K562 (cell line): ENCODE data around the gene ETV3L. TPM values are rescaled to one million over a fixed set of nuclear protein-coding genes. Genes with fewer than 3 reads are reported as not detected.

ENCODE experiments used
- ARNT ChIP-seq, 2 experiments: fragments of 450-650 bp; IDR thresholded peaks; 2 replicates each; pipeline ENCODE4 v1.6.1; 2016; ENCODE audit warnings: mild to moderate bottlenecking in 1 of 2
- BRCA1 ChIP-seq, 2 experiments: fragments of 450-650 bp in 1 of 2; sonication (generic) in 1 of 2; formaldehyde crosslinking in 1 of 2; IDR thresholded peaks; 2 replicates each; pipeline versions ENCODE4 v1.5.0 to v1.6.1; 2017 to 2020; ENCODE audit warnings: mild to moderate bottlenecking in 1 of 2, missing genetic modification reagents in 1 of 2
- CBFA2T3 ChIP-seq: fragments of 450-650 bp; IDR thresholded peaks from 2 replicates; pipeline ENCODE4 v1.6.1; 2017
- CHAMP1 ChIP-seq: fragments of 450-650 bp; IDR thresholded peaks from 2 replicates; pipeline ENCODE4 v1.6.1; 2016; ENCODE audit warnings: mild to moderate bottlenecking
- DLX4 ChIP-seq: fragments of 250-450 bp; sonication (Bioruptor Pico); IDR thresholded peaks from 2 replicates; pipeline ENCODE4 v1.6.1; 2021; ENCODE audit warnings: mild to moderate bottlenecking
- ELK1 ChIP-seq: sonication (generic); formaldehyde crosslinking; IDR thresholded peaks from 2 replicates; pipeline ENCODE4 v1.8.1; 2022; ENCODE audit warnings: missing genetic modification reagents
- MAFK ChIP-seq: IDR thresholded peaks from 2 replicates; pipeline ENCODE4 v1.6.1; 2011; ENCODE audit warnings: low read length, improper control_type of control experiment
- MED1 ChIP-seq: sonication (generic); formaldehyde crosslinking; IDR thresholded peaks from 2 replicates; pipeline ENCODE4 v1.8.1; 2023; ENCODE audit warnings: missing genetic modification reagents, borderline replicate concordance
- POLR2AphosphoS5 ChIP-seq: IDR thresholded peaks from 2 replicates; pipeline ENCODE4 v1.6.1; 2011; ENCODE audit warnings: mild to moderate bottlenecking, low read depth, low read length, moderate library complexity; ENCODE audit not compliant: control insufficient read depth, insufficient read depth
- RBBP5 ChIP-seq: fragments of 200-600 bp; sonication (generic); IDR thresholded peaks from 2 replicates; pipeline ENCODE4 v1.6.1; 2012; ENCODE audit warnings: borderline replicate concordance, mild to moderate bottlenecking, low read length, control low read depth, inconsistent platforms; ENCODE audit not compliant: insufficient read depth, poor library complexity, severe bottlenecking
- RBM14 ChIP-seq: fragments of 200-400 bp; formaldehyde crosslinking; IDR thresholded peaks from 2 replicates; pipeline ENCODE4 v1.6.1; 2018; ENCODE audit warnings: low read depth, mild to moderate bottlenecking, low read length, moderate library complexity, borderline replicate concordance; ENCODE audit not compliant: insufficient read depth
- RBM15 ChIP-seq: fragments of 200-400 bp; formaldehyde crosslinking; IDR thresholded peaks from 2 replicates; pipeline ENCODE4 v1.6.1; 2018; ENCODE audit warnings: mild to moderate bottlenecking, low read length, moderate library complexity; ENCODE audit not compliant: insufficient read depth
- RBM25 ChIP-seq: fragments of 200-400 bp; formaldehyde crosslinking; IDR thresholded peaks from 2 replicates; pipeline ENCODE4 v1.6.1; 2018; ENCODE audit warnings: low read length, low read depth, moderate library complexity; ENCODE audit not compliant: severe bottlenecking
- RBM39 ChIP-seq: fragments of 200-400 bp; formaldehyde crosslinking; optimal IDR thresholded peaks from 2 replicates; pipeline ENCODE3; 2018; ENCODE audit warnings: low read depth, low read length
- SMAD1 ChIP-seq: fragments of 150-350 bp; IDR thresholded peaks from 2 replicates; pipeline ENCODE4 v1.6.1; 2014; ENCODE audit warnings: low read length, low read depth; ENCODE audit not compliant: partially characterized antibody
- SMARCC2 ChIP-seq: fragments of 450-650 bp; IDR thresholded peaks from 2 replicates; pipeline ENCODE4 v1.6.1; 2017; ENCODE audit warnings: antibody characterized with exemption, moderate library complexity, mild to moderate bottlenecking, low read depth
- SNRNP70 ChIP-seq: fragments of 200-400 bp; formaldehyde crosslinking; optimal IDR thresholded peaks from 2 replicates; pipeline ENCODE3; 2017; ENCODE audit warnings: low read depth, low read length
- SOX6 ChIP-seq: fragments of 450-650 bp; IDR thresholded peaks from 2 replicates; pipeline ENCODE4 v1.6.1; 2014; ENCODE audit warnings: mild to moderate bottlenecking
- USF2 ChIP-seq: sonication (generic); formaldehyde crosslinking; IDR thresholded peaks from 2 replicates; pipeline ENCODE4 v1.5.0; 2020; ENCODE audit warnings: missing genetic modification reagents
- ZC3H4 ChIP-seq: sonication (generic); formaldehyde crosslinking; IDR thresholded peaks from 2 replicates; pipeline ENCODE4 v1.9.0; 2021; ENCODE audit warnings: missing genetic modification reagents, borderline replicate concordance
- ZNF140 ChIP-seq: fragments of 250-450 bp; sonication (Bioruptor Pico); IDR thresholded peaks from 2 replicates; pipeline ENCODE4 v1.8.0; 2021; ENCODE audit warnings: moderate library complexity, mild to moderate bottlenecking, inconsistent platforms
- ZNF232 ChIP-seq: sonication (generic); formaldehyde crosslinking; IDR thresholded peaks from 2 replicates; pipeline ENCODE4 v1.8.0; 2022; ENCODE audit warnings: mild to moderate bottlenecking, missing genetic modification reagents
- ZNF57 ChIP-seq: fragments of 450-650 bp; formaldehyde crosslinking; IDR thresholded peaks from 2 replicates; pipeline ENCODE4 v1.4.0; 2020; ENCODE audit warnings: mild to moderate bottlenecking, moderate library complexity
- ZSCAN29 ChIP-seq: fragments of 450-650 bp; IDR thresholded peaks from 2 replicates; pipeline ENCODE4 v1.6.1; 2017
- polyA plus RNA-seq, 8 experiments: library from polyadenylated mRNA; depleted of rRNA in 4 of 8; stranded (reverse) in 5 of 8; unstranded in 3 of 8; fragments of >200 nt; fragmentation: Nextera tagmentation in 2 of 8; fragmentation: Illumina TruSeq in 1 of 8; extraction: Ambion mirVana in 2 of 8; extraction: Trizol in 1 of 8; gene quantifications; 2 replicates each; pipeline versions ENCODE4 v1.2.1 to v1.2.3, GENCODE V29; 2011 to 2014; ENCODE audit warnings: inconsistent platforms in 1 of 8, missing spikeins in 1 of 8
- total RNA-seq, 7 experiments: library from RNA; depleted of rRNA in 6 of 7; stranded (reverse); fragments of >200 nt in 6 of 7; fragmentation: Illumina TruSeq in 2 of 7; extraction: Trizol in 2 of 7; gene quantifications; 2 replicates each; pipeline versions ENCODE4 v1.2.1 to v1.2.3, GENCODE V29; 2011 to 2021; ENCODE audit warnings: low replicate concordance in 1 of 7

ETV3L gene
- total and polyA plus RNA-seq, 9 of the 15 experiments (the other 6 are each of a cell fraction or from before 2014, with no cell fraction given), result not detected

GRCh38 chr1:157138220-157139051 lies 38.8 kb upstream of the ETV3L start, which contains the start of gene ETV3 (continued):
- TF ChIP-seq RBM14 (no peak), CBFA2T3 (0 out of 2 replicates have a peak, but pooled peaks have one; percentile 3), ZNF140 (CRISPR knock-in tag) (no peak), RBBP5 (peak; percentile 87), ZSCAN29 (no peak), RBM25 (no peak), POLR2AphosphoS5 (0 out of 2 replicates have a peak, but pooled peaks have one; percentile 45), ZNF232 (CRISPR knock-in tag) (0 out of 2 replicates have a peak, but pooled peaks have one; percentile 68), SNRNP70 (no peak), RBM15 (no peak), SOX6 (peak; percentile 49; the same call in 1 of the 2 replicates), ZNF57 (no peak), DLX4 (CRISPR knock-in tag) (no peak), MED1 (CRISPR knock-in tag) (no peak), SMARCC2 (no peak; the same call in 1 of the 2 replicates), MAFK (no peak), CHAMP1 (no peak), RBM39 (no peak), ZC3H4 (peak; percentile 92; the same call in 1 of the 2 replicates), USF2 (CRISPR knock-in tag) (no peak; the same call in 1 of the 2 replicates), ARNT (IDR thresholded peaks at IDR 0.05) (no peak), ELK1 (CRISPR knock-in tag) (0 out of 2 replicates have a peak, but pooled peaks have one; percentile 43), BRCA1 (IDR thresholded peaks at IDR 0.05) (no peak), BRCA1 (CRISPR knock-in tag; IDR thresholded peaks at IDR 0.05) (no peak), SMAD1 (no peak)
